Liver (tissue), 9 donors: ENCODE results near the gene PGAM2. TPM values are rescaled to one million over a fixed set of nuclear protein-coding genes. Genes with fewer than 3 reads are reported as not detected.

Source experiments
- DNase-seq: peaks from one replicate; pipeline ENCODE4 v3.0.0-alpha.2; 2017; ENCODE audit warnings: low spot score
- H3K27ac ChIP-seq, 2 donors: one replicate each; pipeline ENCODE4 v1.7.0; 2013; ENCODE audit warnings: inconsistent platforms in 2 of 2, low read length in 2 of 2, control low read depth in 1 of 2, low read depth in 1 of 2, mild to moderate bottlenecking in 1 of 2
- H3K27me3 ChIP-seq, 4 donors: one replicate each; pipeline versions ENCODE4 v1.6.1 to v1.7.0; 2013; ENCODE audit warnings: low read length in 3 of 4, inconsistent platforms in 1 of 4, mild to moderate bottlenecking in 1 of 4, moderate library complexity in 1 of 4; ENCODE audit not compliant: control insufficient read depth in 4 of 4, insufficient read depth in 4 of 4
- H3K36me3 ChIP-seq, 4 donors: one replicate each; pipeline versions ENCODE4 v1.6.1 to v1.7.0; 2013; ENCODE audit warnings: low read length in 3 of 4, mild to moderate bottlenecking in 3 of 4, low read depth in 1 of 4, moderate library complexity in 1 of 4; ENCODE audit not compliant: control insufficient read depth in 4 of 4, insufficient read depth in 3 of 4
- H3K4me1 ChIP-seq, 4 donors: one replicate each; pipeline versions ENCODE4 v1.6.1 to v1.7.0; 2013; ENCODE audit warnings: low read length in 3 of 4, mild to moderate bottlenecking in 3 of 4, moderate library complexity in 1 of 4; ENCODE audit not compliant: control insufficient read depth in 4 of 4, insufficient read depth in 4 of 4
- H3K4me3 ChIP-seq, 3 donors: one replicate each; pipeline versions ENCODE4 v1.6.1 to v1.7.0; 2013; ENCODE audit warnings: low read length in 3 of 3, control low read depth in 1 of 3, low read depth in 1 of 3, mild to moderate bottlenecking in 1 of 3
- H3K9ac ChIP-seq, 2 donors: one replicate each; pipeline ENCODE4 v1.7.0; 2013; ENCODE audit warnings: low read length in 2 of 2, mild to moderate bottlenecking in 2 of 2, moderate library complexity in 2 of 2, control low read depth in 1 of 2, low read depth in 1 of 2
- H3K9me3 ChIP-seq, 4 donors: one replicate each; pipeline versions ENCODE4 v1.6.1 to v1.7.0; 2013; ENCODE audit warnings: low read length in 3 of 4; ENCODE audit not compliant: control insufficient read depth in 4 of 4
- ATF3 ChIP-seq: IDR thresholded peaks from 2 replicates; pipeline ENCODE4 v1.6.1; 2016; ENCODE audit warnings: antibody characterized with exemption
- CTCF ChIP-seq: fragments of 150-350 bp; IDR thresholded peaks from 2 replicates; pipeline ENCODE4 v1.5.1; 2017; ENCODE audit warnings: improper control_type of control experiment, low read depth, low read length; ENCODE audit not compliant: missing input control
- EGR1 ChIP-seq, 2 donors: IDR thresholded peaks; 2 replicates each; pipeline ENCODE4 v1.6.1; 2016 to 2018; ENCODE audit warnings: antibody characterized with exemption in 2 of 2, low read depth in 2 of 2
- FOXA1 ChIP-seq: IDR thresholded peaks from 2 replicates; pipeline ENCODE4 v1.6.1; 2016; ENCODE audit warnings: antibody characterized with exemption
- FOXA2 ChIP-seq: IDR thresholded peaks from 2 replicates; pipeline ENCODE4 v1.6.1; 2016; ENCODE audit warnings: antibody characterized with exemption
- GABPA ChIP-seq, 2 donors: IDR thresholded peaks in 1 of 2; conservative IDR thresholded peaks in 1 of 2; 2 replicates each; pipeline ENCODE4 v1.6.1; 2016; ENCODE audit warnings: antibody characterized with exemption in 2 of 2, mild to moderate bottlenecking in 1 of 2, moderate library complexity in 1 of 2
- HNF4A ChIP-seq, 2 donors: conservative IDR thresholded peaks; 2 replicates each; pipeline ENCODE4 v1.6.1; 2016; ENCODE audit warnings: antibody characterized with exemption in 2 of 2, mild to moderate bottlenecking in 2 of 2
- HNF4G ChIP-seq: IDR thresholded peaks from 2 replicates; pipeline ENCODE4 v1.6.1; 2016; ENCODE audit warnings: antibody characterized with exemption
- JUND ChIP-seq, 2 donors: IDR thresholded peaks; 2 replicates each; pipeline ENCODE4 v1.6.1; 2016; ENCODE audit warnings: antibody characterized with exemption in 2 of 2
- MAX ChIP-seq: IDR thresholded peaks from 2 replicates; pipeline ENCODE4 v1.6.1; 2016; ENCODE audit warnings: antibody characterized with exemption
- NR2F2 ChIP-seq: IDR thresholded peaks from 2 replicates; pipeline ENCODE4 v1.6.1; 2016; ENCODE audit warnings: antibody characterized with exemption
- RAD21 ChIP-seq, 2 donors: IDR thresholded peaks; 2 replicates each; pipeline ENCODE4 v1.6.1; 2016; ENCODE audit warnings: antibody characterized with exemption in 2 of 2, mild to moderate bottlenecking in 2 of 2
- REST ChIP-seq: IDR thresholded peaks from 2 replicates; pipeline ENCODE4 v1.6.1; 2016; ENCODE audit warnings: antibody characterized with exemption, mild to moderate bottlenecking
- RXRA ChIP-seq, 2 donors: IDR thresholded peaks; 2 replicates each; pipeline ENCODE4 v1.6.1; 2017 to 2018; ENCODE audit warnings: antibody characterized with exemption in 2 of 2, mild to moderate bottlenecking in 1 of 2
- SP1 ChIP-seq: IDR thresholded peaks from 2 replicates; pipeline ENCODE4 v1.6.1; 2018; ENCODE audit warnings: antibody characterized with exemption, mild to moderate bottlenecking
- TAF1 ChIP-seq: conservative IDR thresholded peaks from 2 replicates; pipeline ENCODE4 v1.6.1; 2016; ENCODE audit warnings: antibody characterized with exemption, mild to moderate bottlenecking
- YY1 ChIP-seq: IDR thresholded peaks from 2 replicates; pipeline ENCODE4 v1.6.1; 2016; ENCODE audit warnings: antibody characterized with exemption, mild to moderate bottlenecking
- ZBTB33 ChIP-seq: IDR thresholded peaks from 2 replicates; pipeline ENCODE4 v1.6.1; 2016; ENCODE audit warnings: antibody characterized with exemption
- WGBS: extraction: QIAGEN DNeasy Blood & Tissue Kit; methylation state at CpG from one replicate; pipeline ENCODE4 v1.1.7; 2013; 5-methylcytosine and 5-hydroxymethylcytosine counted together
- polyA plus RNA-seq, 2 donors: library from polyadenylated mRNA; stranded (reverse) in 1 of 2; unstranded in 1 of 2; fragments of 200-250 nt in 1 of 2; fragments of >200 nt in 1 of 2; fragmentation: Nextera tagmentation in 1 of 2; extraction: Ambion mirVana in 1 of 2; gene quantifications; one replicate each; pipeline versions ENCODE4 v1.2.1 to v1.2.3, GENCODE V29; 2013 to 2015
- total RNA-seq, 2 donors: library from RNA; depleted of rRNA; stranded (reverse); fragments of >200 nt; gene quantifications; one replicate each; pipeline ENCODE4 v1.2.3, GENCODE V29; 2014
- donor health status: healthy.
- donor health status: healthy.
- donor health status: healthy.
- donor health status: healthy.
- donor health status: healthy.

PGAM2 gene
- total and polyA plus RNA-seq, 4 donors = 0.13 to 2.3 (median 0.49) TPM

- DNase-seq = no peak
- no peak overlapping the region for H3K27ac ChIP-seq
- H3K9me3 ChIP-seq = no peaks in the 10 kb centered on the region
- TF ChIP-seq HNF4G (no peak), YY1 (no peak), REST (no peak), JUND (IDR thresholded peaks at IDR 0.05) (no peak), RAD21 (IDR thresholded peaks at IDR 0.05) (peak in 1 of 2 donors; percentile 43), TAF1 (no peak), CTCF (no peak), ATF3 (no peak), FOXA2 (peak; percentile 90), EGR1 (IDR thresholded peaks at IDR 0.05; ENCODE audit: low read depth in 2 of 2) (no peak), HNF4A (conservative IDR thresholded peaks at IDR 0.05) (peak; percentile 63 to 76), RXRA (IDR thresholded peaks at IDR 0.05) (peak; percentile 76 to 83), ZBTB33 (no peak), NR2F2 (peak; percentile 89), GABPA (IDR thresholded peaks at IDR 0.05 in 1 of 2, conservative IDR thresholded peaks at IDR 0.05 in 1 of 2) (no peak), FOXA1 (peak; percentile 46), MAX (no peak), SP1 (peak; percentile 35)
- H3K27me3 ChIP-seq = no peaks in the 10 kb centered on the region
- no peak overlapping the region for H3K4me3 ChIP-seq
- H3K9ac ChIP-seq = no peak overlapping the region
- 32% methylated on average over 3 of the region's 3 CpGs for WGBS
- H3K4me1 ChIP-seq = peaks cover 10 to 28% (median 20%) of the 10 kb centered on the region in 4 donors
- peaks cover 7 to 36% (median 20%) of the 10 kb centered on the region in 4 donors for H3K36me3 ChIP-seq
These were observed 2.5 kb downstream of the PGAM2 start for GRCh38 chr7:44062903-44063295.
